PC-9 (cell line): Measurements from ENCODE around the gene TSHR. TPM values are rescaled to one million over a fixed set of nuclear protein-coding genes. Genes with fewer than 3 reads are reported as not detected.

Source experiments
- BruUV-seq: library from RNA; stranded (reverse); fragments of 400-500 nt; replicated peaks from 2 replicates; lab custom pipeline; 2021; lab: Mats Ljungman, UMichigan
- CTCF ChIA-PET: fragments of 300-600 bp; sonication (Branson Sonifier 250); formaldehyde crosslinking; loops from one replicate; lab custom pipeline; 2022; ENCODE audit warnings: antibody characterized with exemption; lab: Charles Lee
- POLR2A ChIA-PET: fragments of 300-600 bp; sonication (Branson Sonifier 250); formaldehyde crosslinking; loops from one replicate; lab custom pipeline; 2022; ENCODE audit warnings: antibody characterized with exemption; ENCODE audit not compliant: unreplicated experiment; lab: Charles Lee
- DNase-seq, 2 experiments: peaks; one replicate each; pipeline versions ENCODE4 v3.0.0 to v3.0.0-alpha.2; 2015 to 2022; ENCODE audit warnings: mixed read lengths in 1 of 2
- H2AFZ ChIP-seq: fragments of 200-600 bp; sonication (generic); 2 replicates; pipeline ENCODE4 v1.8.1; 2017; ENCODE audit warnings: antibody characterized with exemption
- H3F3A ChIP-seq: fragments of 200-600 bp; sonication (generic); 2 replicates; pipeline ENCODE4 v1.8.1; 2017; ENCODE audit warnings: antibody characterized with exemption, mild to moderate bottlenecking, low read depth; ENCODE audit not compliant: insufficient read depth
- H3K27ac ChIP-seq: fragments of 200-600 bp; sonication (generic); 2 replicates; pipeline ENCODE4 v1.6.1; 2016; ENCODE audit warnings: mixed run types
- H3K27me3 ChIP-seq: fragments of 200-600 bp; sonication (generic); 2 replicates; pipeline ENCODE4 v1.6.1; 2016; ENCODE audit warnings: low read depth, mixed run types; ENCODE audit not compliant: insufficient read depth
- H3K36me3 ChIP-seq: fragments of 200-600 bp; sonication (generic); 2 replicates; pipeline ENCODE4 v1.6.1; 2016; ENCODE audit warnings: low read depth, mixed run types
- H3K4me1 ChIP-seq: fragments of 200-600 bp; sonication (generic); replicated peaks from 2 replicates; pipeline ENCODE4 v1.6.1; 2016; ENCODE audit warnings: mixed run types; ENCODE audit not compliant: insufficient read depth
- H3K4me2 ChIP-seq: fragments of 200-600 bp; sonication (generic); 2 replicates; pipeline ENCODE4 v1.6.1; 2017; ENCODE audit warnings: mixed run types
- H3K4me3 ChIP-seq: fragments of 200-600 bp; sonication (generic); 2 replicates; pipeline ENCODE4 v1.6.1; 2016; ENCODE audit warnings: mixed run types
- H3K79me2 ChIP-seq: fragments of 200-600 bp; sonication (generic); 2 replicates; pipeline ENCODE4 v1.6.1; 2017; ENCODE audit warnings: low read depth, mixed run types
- H3K9me2 ChIP-seq: fragments of 200-600 bp; sonication (generic); 2 replicates; pipeline ENCODE4 v1.8.1; 2017; ENCODE audit warnings: mild to moderate bottlenecking; ENCODE audit not compliant: insufficient read depth
- H3K9me3 ChIP-seq: fragments of 200-600 bp; sonication (generic); 2 replicates; pipeline ENCODE4 v1.8.1; 2016; ENCODE audit warnings: low read depth; ENCODE audit not compliant: insufficient read depth
- H4K20me1 ChIP-seq: fragments of 200-600 bp; sonication (generic); 2 replicates; pipeline ENCODE4 v1.8.1; 2017; ENCODE audit not compliant: insufficient read depth
- EZH2 ChIP-seq: fragments of 200-600 bp; sonication (generic); IDR thresholded peaks from 2 replicates; pipeline ENCODE4 v1.8.0; 2017; ENCODE audit warnings: antibody characterized with exemption, low read depth
- intact Hi-C: fragments of 100-400 bp; cut with micrococcal nuclease; formaldehyde crosslinking; loops from one replicate; pipeline ENCODE4 v1.10.0; 2022; ENCODE audit not compliant: unreplicated experiment
- total RNA-seq: library from RNA; stranded (reverse); gene quantifications from 2 replicates; pipeline ENCODE4 v1.2.3, GENCODE V29; 2021
- TF ChIP-seq, protein P1 (sequence below): fragments of 200-600 bp; sonication (generic); conservative IDR thresholded peaks from 2 replicates; pipeline ENCODE4 v1.6.1; 2017; ENCODE audit warnings: mixed run types, antibody characterized with exemption, mild to moderate bottlenecking, moderate library complexity

Gene TSHR
- total RNA-seq, 1 experiment from 2014 or later: not detected

DNA sequence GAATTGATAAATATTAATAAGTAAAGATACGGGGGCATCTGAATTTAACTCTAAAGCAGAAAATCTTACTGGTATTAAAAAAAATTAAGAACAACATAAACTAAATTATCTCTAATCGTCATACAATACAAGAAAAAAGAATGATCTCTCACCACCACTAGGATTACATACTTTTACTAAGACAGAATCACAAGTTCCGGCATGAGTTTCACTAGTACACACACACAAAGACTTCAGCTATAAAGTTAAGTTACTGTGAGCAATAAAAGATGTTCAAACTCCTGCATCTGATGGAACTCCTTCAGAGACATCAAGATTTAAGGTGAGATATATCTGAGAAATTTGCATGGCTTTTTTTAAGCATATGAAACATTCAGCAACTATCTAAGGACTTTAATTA is 35.8 kb upstream of the TSHR start:
- Histone ChIP-seq H3K27me3 (no peaks in the 10 kb centered on the region), H3K4me1 (no peaks in the 10 kb centered on the region), H3K79me2 (no peaks in the 10 kb centered on the region), H2AFZ (no peak overlapping the region), H3K27ac (no peak overlapping the region), H3F3A (no peaks in the 10 kb centered on the region), H3K36me3 (no peaks in the 10 kb centered on the region), H4K20me1 (no peaks in the 10 kb centered on the region), H3K4me3 (no peak overlapping the region), H3K4me2 (no peak overlapping the region), H3K9me2 (no peaks in the 10 kb centered on the region; the same call in 1 of the 2 replicates), H3K9me3 (no peaks in the 10 kb centered on the region)
- ChIA-PET POLR2A (no interaction called here), CTCF (no interaction called here)
- no peak for DNase-seq
- no TSS peak for BruUV-seq
- intact Hi-C loops: no loop called here
- TF ChIP-seq, protein P1, sequence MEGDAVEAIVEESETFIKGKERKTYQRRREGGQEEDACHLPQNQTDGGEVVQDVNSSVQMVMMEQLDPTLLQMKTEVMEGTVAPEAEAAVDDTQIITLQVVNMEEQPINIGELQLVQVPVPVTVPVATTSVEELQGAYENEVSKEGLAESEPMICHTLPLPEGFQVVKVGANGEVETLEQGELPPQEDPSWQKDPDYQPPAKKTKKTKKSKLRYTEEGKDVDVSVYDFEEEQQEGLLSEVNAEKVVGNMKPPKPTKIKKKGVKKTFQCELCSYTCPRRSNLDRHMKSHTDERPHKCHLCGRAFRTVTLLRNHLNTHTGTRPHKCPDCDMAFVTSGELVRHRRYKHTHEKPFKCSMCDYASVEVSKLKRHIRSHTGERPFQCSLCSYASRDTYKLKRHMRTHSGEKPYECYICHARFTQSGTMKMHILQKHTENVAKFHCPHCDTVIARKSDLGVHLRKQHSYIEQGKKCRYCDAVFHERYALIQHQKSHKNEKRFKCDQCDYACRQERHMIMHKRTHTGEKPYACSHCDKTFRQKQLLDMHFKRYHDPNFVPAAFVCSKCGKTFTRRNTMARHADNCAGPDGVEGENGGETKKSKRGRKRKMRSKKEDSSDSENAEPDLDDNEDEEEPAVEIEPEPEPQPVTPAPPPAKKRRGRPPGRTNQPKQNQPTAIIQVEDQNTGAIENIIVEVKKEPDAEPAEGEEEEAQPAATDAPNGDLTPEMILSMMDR: no peak
- no peak for TF ChIP-seq EZH2

DNA sequence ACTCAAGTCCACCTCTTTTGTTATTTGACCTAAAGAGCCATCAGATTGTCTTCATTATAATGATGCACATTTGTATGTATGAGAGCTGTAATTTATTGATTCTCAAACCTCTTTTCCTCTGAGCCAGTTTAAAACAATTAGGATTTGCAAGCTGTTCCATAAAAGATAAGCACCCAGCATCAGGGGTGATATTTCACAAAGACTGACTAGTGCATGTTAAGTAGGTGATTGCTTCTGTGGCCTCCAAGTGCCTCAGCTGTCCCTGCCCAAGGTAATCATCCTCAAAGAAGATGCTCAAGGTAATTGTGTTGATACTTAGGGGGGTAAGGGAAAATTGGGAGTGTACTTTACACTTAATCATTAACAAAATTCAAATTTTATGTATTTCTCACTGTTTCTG is 32.1 kb upstream of the TSHR start:
- POLR2A ChIA-PET: no interaction called here
- H3K9me3 ChIP-seq: no peaks in the 10 kb centered on the region
- no peaks in the 10 kb centered on the region for H3K36me3 ChIP-seq
- H4K20me1 ChIP-seq: no peaks in the 10 kb centered on the region
- H3F3A ChIP-seq: no peaks in the 10 kb centered on the region
- CTCF ChIA-PET: no interaction called here
- no TSS peak for BruUV-seq
- intact Hi-C loops: no loop called here
- H2AFZ ChIP-seq: no peak overlapping the region
- no peak for DNase-seq
- H3K4me1 ChIP-seq: no peaks in the 10 kb centered on the region
- H3K27ac ChIP-seq: no peak overlapping the region
- no peak overlapping the region for H3K4me3 ChIP-seq
- H3K79me2 ChIP-seq: no peaks in the 10 kb centered on the region
- no peaks in the 10 kb centered on the region; the same call in 1 of the 2 replicates for H3K9me2 ChIP-seq
- no peaks in the 10 kb centered on the region for H3K27me3 ChIP-seq
- TF ChIP-seq, protein P1: no peak
- TF ChIP-seq EZH2: no peak
- no peak overlapping the region for H3K4me2 ChIP-seq

GRCh38 chr14:80924365-80925103 is 30.9 kb upstream of the TSHR start:
- H3K36me3 ChIP-seq: no peaks in the 10 kb centered on the region
- H3K4me1 ChIP-seq: no peaks in the 10 kb centered on the region
- no peaks in the 10 kb centered on the region for H3K9me2 ChIP-seq
- no peaks in the 10 kb centered on the region for H3K27me3 ChIP-seq
- H3K4me3 ChIP-seq: no peak overlapping the region
- intact Hi-C loops: no loop called here
- no peaks in the 10 kb centered on the region for H4K20me1 ChIP-seq
- ChIA-PET POLR2A (no interaction called here), CTCF (interaction anchor here (0.6 kb wide), 1 partner anchor 1115 kb away, joined by 4 read pairs; no protein-coding TSS in a partner anchor)
- TF ChIP-seq, protein P1: no peak
- no peak for TF ChIP-seq EZH2
- DNase-seq: no peak
- no peak overlapping the region for H2AFZ ChIP-seq
- H3K4me2 ChIP-seq: no peak overlapping the region
- no peaks in the 10 kb centered on the region for H3K9me3 ChIP-seq
- no peak overlapping the region for H3K27ac ChIP-seq
- H3K79me2 ChIP-seq: peaks cover 7% of the 10 kb centered on the region; the same call in 1 of the 2 replicates
- no peaks in the 10 kb centered on the region for H3F3A ChIP-seq
- BruUV-seq: no TSS peak
